SK-N-SH (cell line): ENCODE data around the gene SRCIN1. TPM values are rescaled to one million over a fixed set of nuclear protein-coding genes. Genes with fewer than 3 reads are reported as not detected.

Experiments used
- CTCF ChIA-PET: fragments of 300-600, 350-600 bp; formaldehyde crosslinking; extraction: SDS; loops from one replicate; lab custom pipeline; 2021; lab: Yijun Ruan, JAX
- POLR2A ChIA-PET: fragments of 350-600 bp; sonication (Branson Sonifier 250); formaldehyde crosslinking; extraction: SDS; loops from one replicate; lab custom pipeline; 2020; ENCODE audit warnings: antibody characterized with exemption, inconsistent platforms; lab: Yijun Ruan, JAX
- DNase-seq: peaks from one replicate; pipeline ENCODE4 v3.0.0; 2012
- H2AFZ ChIP-seq: fragments of 200-600 bp; sonication (generic); 2 replicates; pipeline ENCODE4 v1.8.1; 2016; ENCODE audit warnings: antibody characterized with exemption, mild to moderate bottlenecking, low read depth
- H3F3A ChIP-seq: fragments of 200-600 bp; sonication (generic); replicated peaks from 2 replicates; pipeline ENCODE3; 2016; ENCODE audit warnings: antibody characterized with exemption, mild to moderate bottlenecking; ENCODE audit not compliant: insufficient read depth
- H3K27ac ChIP-seq, 2 experiments: fragments of 200-500 bp in 1 of 2; fragments of 200-600 bp in 1 of 2; sonication (Bioruptor generic) in 1 of 2; sonication (generic), shearing (Covaris generic) in 1 of 2; 2 replicates each; pipeline versions ENCODE4 v1.5.1 to v1.6.1; 2014 to 2016; ENCODE audit warnings: low read depth in 2 of 2, inconsistent platforms in 1 of 2, low read length in 1 of 2, mild to moderate bottlenecking in 1 of 2, mixed read lengths in 1 of 2
- H3K27me3 ChIP-seq: fragments of 200-600 bp; sonication (generic), shearing (Covaris generic); 2 replicates; pipeline ENCODE4 v1.6.1; 2016; ENCODE audit warnings: mixed run types; ENCODE audit not compliant: insufficient read depth
- H3K36me3 ChIP-seq, 2 experiments: fragments of 200-500 bp in 1 of 2; fragments of 200-600 bp in 1 of 2; sonication (Bioruptor generic) in 1 of 2; sonication (generic) in 1 of 2; replicated peaks in 1 of 2; 2 replicates each; pipeline versions ENCODE3 to v1.5.1; 2014 to 2016; ENCODE audit warnings: low read length in 1 of 2, mild to moderate bottlenecking in 1 of 2; ENCODE audit not compliant: insufficient read depth in 2 of 2, control insufficient read depth in 1 of 2
- H3K4me1 ChIP-seq, 2 experiments: fragments of 200-500 bp in 1 of 2; fragments of 200-600 bp in 1 of 2; sonication (Bioruptor generic) in 1 of 2; sonication (generic), shearing (Covaris generic) in 1 of 2; 2 replicates each; pipeline versions ENCODE4 v1.5.1 to v1.6.1; 2014 to 2016; ENCODE audit warnings: low read depth in 1 of 2, low read length in 1 of 2, mixed run types in 1 of 2; ENCODE audit not compliant: insufficient read depth in 2 of 2, control insufficient read depth in 1 of 2
- H3K4me2 ChIP-seq: fragments of 200-600 bp; sonication (generic), shearing (Covaris generic); 2 replicates; pipeline ENCODE4 v1.6.1; 2017; ENCODE audit warnings: mixed run types
- H3K4me3 ChIP-seq, 2 experiments: fragments of 200-500 bp in 1 of 2; fragments of 200-600 bp in 1 of 2; sonication (Bioruptor generic) in 1 of 2; sonication (generic), shearing (Covaris generic) in 1 of 2; 2 replicates each; pipeline versions ENCODE4 v1.5.1 to v1.8.1; 2014 to 2016; ENCODE audit warnings: low read depth in 2 of 2, inconsistent platforms in 1 of 2, low read length in 1 of 2, mild to moderate bottlenecking in 1 of 2, mixed read lengths in 1 of 2, moderate library complexity in 1 of 2
- H3K79me2 ChIP-seq: fragments of 200-600 bp; sonication (generic); 2 replicates; pipeline ENCODE4 v1.8.1; 2017; ENCODE audit warnings: mild to moderate bottlenecking; ENCODE audit not compliant: insufficient read depth
- H3K9ac ChIP-seq: fragments of 200-600 bp; sonication (generic); 2 replicates; pipeline ENCODE4 v1.6.1; 2017; ENCODE audit warnings: mixed run types
- H3K9me2 ChIP-seq: fragments of 200-600 bp; sonication (generic); 2 replicates; pipeline ENCODE4 v1.6.1; 2017; ENCODE audit warnings: mixed run types
- H3K9me3 ChIP-seq: fragments of 200-600 bp; sonication (generic); 2 replicates; pipeline ENCODE4 v1.6.1; 2017; ENCODE audit warnings: mixed run types, mild to moderate bottlenecking, moderate library complexity
- H4K20me1 ChIP-seq: fragments of 200-600 bp; sonication (generic); 2 replicates; pipeline ENCODE4 v1.6.1; 2017; ENCODE audit warnings: mild to moderate bottlenecking, mixed run types; ENCODE audit not compliant: insufficient read depth
- CHD2 ChIP-seq: fragments of 150-350 bp; IDR thresholded peaks from 2 replicates; pipeline ENCODE4 v1.6.1; 2018; ENCODE audit warnings: low read length; ENCODE audit not compliant: partially characterized antibody
- CTCF ChIP-seq: fragments of 200-600 bp; sonication (generic); IDR thresholded peaks from 2 replicates; pipeline ENCODE4 v1.6.1; 2017; ENCODE audit warnings: antibody characterized with exemption, mild to moderate bottlenecking, moderate library complexity
- EP300 ChIP-seq, 2 experiments: IDR thresholded peaks; 2 replicates each; pipeline versions ENCODE4 v1.4.0 to v1.6.1; 2012; ENCODE audit warnings: borderline replicate concordance in 1 of 2, low read depth in 1 of 2, low read length in 1 of 2
- EZH2phosphoT487 ChIP-seq: fragments of 200-600 bp; sonication (generic); IDR thresholded peaks from 2 replicates; pipeline ENCODE4 v1.6.1; 2017; ENCODE audit warnings: low read depth, mixed run types, mild to moderate bottlenecking, antibody characterized with exemption, moderate library complexity, borderline replicate concordance
- FOXJ3 ChIP-seq: sonication (generic); formaldehyde crosslinking; IDR thresholded peaks from 2 replicates; pipeline ENCODE4 v1.5.1; 2020; ENCODE audit warnings: mild to moderate bottlenecking, missing genetic modification reagents
- GABPA ChIP-seq: IDR thresholded peaks from 2 replicates; pipeline ENCODE4 v1.4.0; 2012; ENCODE audit warnings: low read depth, mild to moderate bottlenecking
- IRF3 ChIP-seq: fragments of 150-350 bp; IDR thresholded peaks from 2 replicates; pipeline ENCODE4 v1.6.1; 2016; ENCODE audit warnings: mild to moderate bottlenecking, low read depth, low read length
- JUND ChIP-seq: IDR thresholded peaks from 2 replicates; pipeline ENCODE4 v1.4.0; 2012
- MXI1 ChIP-seq: IDR thresholded peaks from 2 replicates; pipeline ENCODE4 v1.6.1; 2012; ENCODE audit warnings: mild to moderate bottlenecking, low read depth, low read length, improper control_type of control experiment
- NFIC ChIP-seq: IDR thresholded peaks from 2 replicates; pipeline ENCODE4 v1.4.0; 2012; ENCODE audit warnings: borderline replicate concordance
- NRF1 ChIP-seq: IDR thresholded peaks from 2 replicates; pipeline ENCODE4 v1.6.1; 2012; ENCODE audit warnings: low read depth, mild to moderate bottlenecking, low read length
- POLR2AphosphoS5 ChIP-seq: IDR thresholded peaks from 2 replicates; pipeline ENCODE4 v1.6.1; 2012; ENCODE audit warnings: low read depth, low read length
- RXRA ChIP-seq: IDR thresholded peaks from 2 replicates; pipeline ENCODE4 v1.4.0; 2012; ENCODE audit warnings: low read depth, mild to moderate bottlenecking, borderline replicate concordance
- SIN3A ChIP-seq: IDR thresholded peaks from 2 replicates; pipeline ENCODE4 v1.6.1; 2012; ENCODE audit warnings: low read depth, mild to moderate bottlenecking, low read length, moderate library complexity, borderline replicate concordance
- TAF1 ChIP-seq: IDR thresholded peaks from 2 replicates; pipeline ENCODE4 v1.6.1; 2012; ENCODE audit warnings: low read depth, mild to moderate bottlenecking, low read length, moderate library complexity, borderline replicate concordance
- TCF12 ChIP-seq: IDR thresholded peaks from 2 replicates; pipeline ENCODE4 v1.4.0; 2012
- YY1 ChIP-seq: IDR thresholded peaks from 2 replicates; pipeline ENCODE4 v1.4.0; 2012; ENCODE audit warnings: low read depth, mild to moderate bottlenecking
- WGBS: methylation state at CpG from one replicate; pipeline ENCODE4 v1.1.6; 2017; ENCODE audit warnings: low lambda C conversion rate; 5-methylcytosine and 5-hydroxymethylcytosine counted together
- polyA plus RNA-seq, 3 experiments: library from polyadenylated mRNA; depleted of rRNA; stranded (reverse); fragments of >200 nt; gene quantifications; 2 replicates each; pipeline ENCODE4 v1.2.3, GENCODE V29; 2012

The SRCIN1 gene
- polyA plus RNA-seq, 1 of the 3 experiments (the other 2 are of a cell fraction) = 1.0 TPM

GRCh38 chr17:38585056-38585917, 20.5 kb downstream of the SRCIN1 start:
- no peaks in the 10 kb centered on the region for H3K9me2 ChIP-seq
- no peaks in the 10 kb centered on the region for H3F3A ChIP-seq
- H4K20me1 ChIP-seq = no peaks in the 10 kb centered on the region
- peaks cover 0 to 37% of the 10 kb centered on the region in 2 experiments; a peak in 2 of 4 replicates for H3K4me1 ChIP-seq
- ChIA-PET POLR2A (interaction anchor here (1.4 kb wide), 1 partner anchor 20 kb away, joined by 4 read pairs; no protein-coding TSS in a partner anchor), CTCF (interaction anchor here (0.6 to 16.4 kb wide), 23 partner anchors 8 to 157 kb away, joined by 3 to 232 read pairs (median 5); partner anchors contain the start of gene SRCIN1)
- no peaks in the 10 kb centered on the region for H3K79me2 ChIP-seq
- H3K4me3 ChIP-seq = no peak overlapping the region
- DNase-seq = no peak
- H3K4me2 ChIP-seq = no peak overlapping the region
- 64% methylated on average over 13 of the region's 15 CpGs for WGBS
- H3K9me3 ChIP-seq = no peaks in the 10 kb centered on the region
- H3K9ac ChIP-seq = no peak overlapping the region
- no peak overlapping the region for H3K27ac ChIP-seq
- no peaks in the 10 kb centered on the region for H3K36me3 ChIP-seq
- H2AFZ ChIP-seq = no peak overlapping the region
- no peak for TF ChIP-seq GABPA
- TF ChIP-seq SIN3A = no peak
- no peak for TF ChIP-seq CTCF
- TF ChIP-seq MXI1 = no peak
- no peak for TF ChIP-seq NRF1
- no peak for TF ChIP-seq JUND
- TF ChIP-seq TAF1 = no peak
- no peak for TF ChIP-seq EZH2phosphoT487
- TF ChIP-seq EP300 (IDR thresholded peaks at IDR 0.05; ENCODE audit: borderline replicate concordance in 1 of 2, low read depth in 1 of 2, low read length in 1 of 2) = no peak
- TF ChIP-seq YY1 = no peak
- no peak for TF ChIP-seq TCF12
- TF ChIP-seq POLR2AphosphoS5 = no peak
- TF ChIP-seq CHD2 = no peak
- no peak for TF ChIP-seq FOXJ3 (CRISPR knock-in tag)
- TF ChIP-seq RXRA = no peak
- TF ChIP-seq IRF3 = no peak
- no peak for TF ChIP-seq NFIC
- H3K27me3 ChIP-seq = no peaks in the 10 kb centered on the region; the same call in none of the 2 replicates
